Activated T-cell treated with anti-CD3 and anti-CD28 coated beads for 4 hours (primary cell): ENCODE results near the gene KIF26B.

Experiments
- DNase-seq: peaks from one replicate; pipeline ENCODE4 v3.0.0-alpha.2; 2020

KIF26B gene

DNA sequence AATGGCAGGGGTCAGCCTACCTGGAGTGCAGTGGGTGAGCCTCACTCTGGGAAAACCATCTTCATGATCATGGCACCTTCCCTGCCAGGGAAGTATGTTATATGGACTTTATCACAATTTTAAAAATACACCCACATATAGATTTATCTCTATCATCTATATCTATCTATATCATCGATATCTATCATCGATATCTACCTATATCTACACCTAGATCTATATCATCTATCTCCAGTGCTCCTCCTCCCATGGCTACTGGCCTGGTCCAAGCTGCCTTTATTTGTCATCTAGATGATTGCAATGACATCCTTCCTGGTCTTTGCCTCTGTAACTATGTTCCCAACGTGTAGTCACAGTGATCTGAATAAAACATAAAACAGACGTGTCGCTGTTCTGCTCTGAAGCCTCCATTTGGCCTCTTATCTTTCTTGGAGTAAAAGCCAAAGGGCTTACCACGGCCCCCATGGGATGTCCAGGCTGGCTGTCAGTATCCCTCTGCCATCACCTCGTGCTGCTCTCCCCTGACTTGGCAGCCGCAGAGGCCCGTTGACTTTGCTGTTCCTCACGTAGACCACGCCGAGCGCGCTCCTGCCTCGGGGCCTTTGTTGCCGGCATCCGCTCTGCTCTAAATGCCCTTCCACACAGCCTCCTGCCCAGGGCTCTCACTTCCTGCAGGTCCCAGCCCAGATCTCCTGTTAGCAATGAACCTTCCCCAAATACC, 20.6 kb upstream of the KIF26B start:
- DNase-seq: no peak

DNA sequence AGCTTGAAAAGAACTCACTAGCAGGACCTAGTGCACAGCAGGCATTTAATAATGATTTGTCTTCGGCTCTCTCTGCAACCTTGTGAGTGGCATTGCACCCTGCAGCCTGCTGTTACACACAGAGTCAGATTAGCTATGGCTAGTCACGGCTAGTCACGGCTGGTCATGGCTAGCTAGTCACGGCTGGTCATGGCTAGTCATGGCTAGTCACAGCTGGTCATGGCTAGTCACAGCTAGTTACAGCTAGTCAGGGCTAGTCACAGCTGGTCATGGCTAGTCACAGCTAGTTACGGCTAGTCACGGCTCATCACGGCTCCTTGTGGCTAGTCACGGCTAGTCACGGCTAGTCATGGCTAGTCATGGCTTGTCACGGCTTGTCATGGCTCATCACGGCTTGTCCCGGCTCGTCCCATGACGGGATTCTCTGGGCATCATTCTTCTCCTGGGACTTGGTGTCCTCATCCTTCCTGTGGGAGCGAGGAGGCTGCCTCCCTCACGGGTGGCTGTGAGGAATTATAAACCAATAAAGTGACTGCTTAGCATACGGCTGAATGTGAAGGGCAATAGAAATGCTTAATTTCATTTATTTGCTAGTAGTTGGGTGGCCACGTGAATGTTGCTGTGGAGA, 12.5 kb upstream of the KIF26B start:
- no peak for DNase-seq

- no peak for DNase-seq
These were observed 11.8 kb upstream of the KIF26B start for GRCh38 chr1:245142976-245143375.

GRCh38 chr1:245143849-245144248, 10.9 kb upstream of the KIF26B start:
- no peak for DNase-seq

- DNase-seq: no peak
These were observed 6.7 kb upstream of the KIF26B start for GRCh38 chr1:245148069-245148468.

DNA sequence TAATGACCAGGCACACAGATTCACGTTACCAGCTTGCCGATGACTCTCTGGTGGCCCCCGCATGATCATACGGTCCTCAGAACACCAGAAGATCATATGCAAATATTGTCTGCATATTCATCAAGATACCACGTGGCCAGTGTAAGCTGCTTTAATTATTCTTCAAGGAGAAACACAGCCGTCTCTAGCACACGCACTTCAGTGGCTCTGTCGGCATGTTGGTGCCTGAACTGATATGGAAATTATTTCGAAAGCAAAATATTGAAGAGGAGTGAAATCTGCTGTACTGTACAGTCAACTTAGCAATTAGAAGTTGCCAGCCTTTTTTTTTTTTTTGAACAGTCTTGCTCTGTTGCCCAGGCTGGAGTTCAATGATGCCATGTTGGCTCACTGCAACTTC, 5.9 kb upstream of the KIF26B start:
- DNase-seq: no peak

DNA sequence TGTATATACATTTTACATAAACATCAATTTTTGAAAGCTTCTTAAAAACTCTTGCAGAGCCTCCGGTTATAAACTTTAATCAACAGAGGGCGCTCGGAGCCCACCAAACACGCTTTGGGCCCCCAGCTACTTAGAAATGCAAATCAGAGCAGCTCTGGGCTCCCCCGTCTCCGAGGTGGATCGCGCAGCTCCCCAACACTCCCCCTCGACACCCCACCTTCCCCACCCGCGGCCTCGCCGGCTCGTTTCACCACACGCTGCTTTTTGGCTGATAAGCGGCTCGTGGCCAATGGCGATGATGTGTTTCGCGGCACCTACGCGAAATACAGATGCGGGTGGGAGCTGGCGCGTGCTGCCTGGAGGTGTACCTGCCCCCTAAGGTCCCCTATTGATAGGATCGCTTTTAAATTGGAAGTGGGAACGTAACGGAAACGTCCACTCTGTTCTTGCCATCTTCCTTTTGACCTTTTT, 1.7 kb upstream of the KIF26B start:
- DNase-seq: peak; percentile 51

- DNase-seq: no peak
These were observed 995 bp upstream of the KIF26B start for GRCh38 chr1:245153552-245154428.

GRCh38 chr1:245155272-245156040, 671 bp downstream of the KIF26B start:
- no peak for DNase-seq

DNA sequence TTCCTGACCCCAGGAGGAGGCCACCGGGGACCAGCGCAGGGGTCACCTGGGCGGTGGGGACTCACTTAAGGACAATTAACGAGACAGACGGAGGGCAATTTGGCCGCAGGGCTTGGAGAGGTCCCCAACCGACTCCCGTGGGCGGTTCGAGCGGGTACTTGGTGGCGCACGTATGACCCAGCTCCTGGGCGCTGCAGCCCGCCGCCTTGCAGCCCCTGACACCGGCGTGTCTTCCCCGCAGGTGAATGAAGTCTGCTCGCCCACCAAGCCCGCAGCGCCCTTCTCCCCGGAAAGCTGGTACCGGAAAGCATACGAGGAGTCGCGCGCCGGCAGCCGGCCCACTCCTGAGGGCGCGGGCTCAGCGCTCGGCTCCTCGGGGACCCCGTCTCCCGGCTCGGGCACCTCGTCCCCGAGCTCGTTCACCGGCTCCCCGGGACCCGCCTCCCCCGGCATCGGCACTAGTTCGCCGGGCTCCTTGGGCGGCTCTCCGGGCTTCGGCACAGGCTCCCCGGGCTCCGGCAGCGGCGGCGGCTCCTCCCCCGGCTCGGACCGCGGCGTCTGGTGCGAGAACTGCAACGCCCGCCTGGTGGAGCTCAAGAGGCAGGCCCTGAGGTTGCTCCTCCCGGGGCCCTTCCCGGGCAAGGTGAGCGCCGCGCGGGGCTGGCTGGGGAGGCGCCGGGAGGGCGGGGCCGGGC, 1.4 kb downstream of the KIF26B start:
- peak; percentile 55 for DNase-seq

DNA sequence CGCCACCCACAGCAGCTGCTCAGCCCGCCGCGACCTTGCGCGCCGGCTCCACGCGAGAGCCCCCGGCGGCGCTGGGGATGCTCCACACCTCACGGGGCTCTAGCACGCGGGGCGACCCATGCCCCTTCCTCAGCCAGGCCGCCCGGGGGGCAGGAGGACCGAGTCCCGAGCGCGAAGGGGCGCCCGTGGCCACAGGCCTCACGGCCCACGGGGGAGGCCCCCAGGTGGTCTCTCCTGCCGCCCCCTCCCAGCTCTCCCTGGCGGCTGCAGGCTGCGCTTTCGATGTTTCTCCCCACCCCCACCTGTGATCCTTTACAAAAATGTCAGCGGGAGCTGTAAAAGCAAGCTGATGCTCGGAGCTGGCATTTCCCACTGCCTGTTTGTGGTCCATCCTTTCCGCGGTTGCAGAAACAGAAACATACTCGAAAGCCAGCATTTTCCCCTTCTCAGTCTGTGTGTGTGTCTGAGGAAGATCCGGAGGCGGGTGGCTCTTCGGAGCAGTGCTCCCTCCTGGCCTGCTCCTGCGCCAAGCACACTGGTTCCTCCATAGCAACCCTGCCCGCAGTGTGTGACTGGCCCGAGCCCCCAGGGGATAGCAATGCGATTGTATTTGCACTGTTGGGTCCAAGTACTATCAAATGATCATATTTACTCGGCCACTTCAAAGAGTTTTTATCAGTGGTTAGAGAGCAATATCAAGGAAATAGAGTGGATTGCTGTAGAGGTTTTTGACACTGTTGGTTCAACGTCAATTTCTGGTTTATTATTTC, 2.1 kb downstream of the KIF26B start:
- no peak for DNase-seq

GRCh38 chr1:245158913-245159312, 4.1 kb downstream of the KIF26B start:
- no peak for DNase-seq

GRCh38 chr1:245160288-245160687, 5.5 kb downstream of the KIF26B start:
- no peak for DNase-seq

DNA sequence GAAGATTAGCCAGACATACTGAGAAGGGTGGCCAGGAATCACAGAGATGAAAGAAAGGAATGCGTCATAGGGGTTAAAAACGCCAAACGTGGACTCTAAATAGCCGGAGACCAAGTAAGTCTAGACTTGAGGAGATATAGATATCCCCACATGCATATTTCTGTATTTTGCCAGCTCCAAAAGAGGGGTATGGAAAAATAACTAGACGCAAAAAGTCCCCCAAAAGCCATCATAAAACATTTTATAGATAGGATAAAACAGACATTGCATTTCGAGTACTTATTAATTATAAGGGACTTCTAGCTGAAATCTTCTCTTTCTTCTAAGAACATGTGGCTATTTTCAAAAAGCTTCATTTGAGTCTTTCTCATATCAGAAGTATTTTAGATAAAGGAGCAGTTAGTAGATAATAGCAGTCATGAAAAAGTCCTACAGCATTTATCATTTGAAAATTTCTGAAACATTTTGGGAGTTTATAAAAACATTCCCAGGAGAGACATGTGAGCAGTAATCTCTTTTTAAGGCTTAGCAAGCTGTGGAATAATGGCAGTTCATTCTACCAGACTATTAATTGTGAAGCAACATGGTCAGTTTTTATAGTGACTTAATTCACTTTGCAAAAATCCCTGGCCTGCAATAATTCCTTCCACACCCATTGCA, 6.1 kb downstream of the KIF26B start:
- DNase-seq: no peak

DNA sequence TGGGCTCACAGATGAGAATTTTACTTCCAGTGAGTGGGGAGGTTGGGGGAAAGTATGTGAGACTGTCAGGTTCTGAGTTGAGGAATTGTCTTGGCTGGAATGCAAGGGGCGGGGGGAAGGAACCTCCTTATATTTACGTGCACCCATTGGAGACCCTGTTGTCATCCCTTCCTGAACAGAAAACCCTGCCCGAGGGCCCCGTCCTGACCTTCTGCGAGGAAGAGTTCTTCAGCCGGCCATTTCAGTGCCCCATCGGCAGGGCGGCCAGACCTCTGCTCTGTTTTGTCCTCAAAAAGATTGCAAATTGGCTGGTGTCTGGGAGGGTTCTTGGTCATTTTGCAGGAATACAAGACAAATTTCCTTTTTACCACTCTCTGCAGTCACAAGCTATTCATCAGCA, 7.1 kb downstream of the KIF26B start:
- DNase-seq: no peak

DNA sequence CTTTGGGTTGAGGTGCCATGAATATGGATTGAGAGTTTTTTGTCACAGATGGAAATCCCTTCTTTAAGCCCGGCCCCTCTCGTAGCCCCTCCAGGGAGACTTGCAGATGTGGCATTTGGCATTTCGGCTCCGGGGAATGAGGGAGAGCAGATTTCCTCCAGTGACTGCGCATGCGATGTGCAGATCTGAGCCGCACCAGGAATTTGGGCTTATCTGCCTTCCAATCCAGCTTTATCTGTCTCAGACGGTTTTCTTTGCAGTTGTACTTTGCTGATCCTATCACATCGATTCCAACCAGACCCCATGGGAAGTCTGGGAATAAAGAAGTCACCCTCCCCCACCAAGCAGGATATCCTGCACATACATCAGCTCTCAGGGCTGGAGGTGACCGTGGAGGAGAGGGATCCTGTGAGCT, 11.7 kb downstream of the KIF26B start:
- no peak for DNase-seq

- DNase-seq: no peak
These were observed 13.3 kb downstream of the KIF26B start for GRCh38 chr1:245168086-245168485.

DNA sequence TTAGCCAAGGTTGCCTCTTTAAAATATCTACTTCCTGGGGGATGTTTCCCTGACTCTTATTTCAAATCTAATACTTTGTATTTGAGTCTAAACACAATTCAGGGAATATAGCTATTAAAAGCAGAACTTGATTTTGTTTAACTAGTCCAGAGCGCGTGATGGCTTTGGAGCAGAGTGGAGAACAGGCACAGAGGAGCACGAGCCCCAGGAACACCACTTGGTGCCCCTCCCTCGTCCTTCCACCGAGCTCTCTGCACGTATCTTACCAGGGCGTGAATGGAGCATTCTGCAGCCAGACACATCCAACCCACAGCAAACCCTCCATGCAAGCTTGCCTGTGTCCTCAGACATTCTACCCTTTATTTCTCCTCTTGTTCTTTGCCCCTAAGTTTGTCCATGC, 14.1 kb downstream of the KIF26B start:
- no peak for DNase-seq

- no peak for DNase-seq
These were observed 14.6 kb downstream of the KIF26B start for GRCh38 chr1:245169376-245169775.

DNA sequence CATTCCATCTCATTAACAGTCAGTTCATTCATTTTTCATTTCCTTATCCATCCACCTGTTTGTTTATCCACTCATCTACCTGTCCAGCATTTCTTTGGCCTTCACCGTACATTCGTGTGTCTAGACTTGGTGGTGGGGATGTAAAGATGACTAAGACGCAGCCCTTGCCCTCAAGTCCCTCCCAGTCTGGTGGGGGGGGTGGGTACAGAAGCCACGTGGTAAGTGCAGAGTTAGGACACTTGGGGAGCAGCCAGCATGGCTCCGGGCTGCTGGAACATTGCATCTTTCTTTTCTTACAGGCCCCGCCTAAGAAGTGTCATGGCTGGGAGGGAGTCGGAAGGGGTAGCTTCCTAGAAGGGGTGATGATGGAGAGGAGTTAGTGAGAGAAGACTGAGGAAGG, 17.2 kb downstream of the KIF26B start:
- no peak for DNase-seq

DNA sequence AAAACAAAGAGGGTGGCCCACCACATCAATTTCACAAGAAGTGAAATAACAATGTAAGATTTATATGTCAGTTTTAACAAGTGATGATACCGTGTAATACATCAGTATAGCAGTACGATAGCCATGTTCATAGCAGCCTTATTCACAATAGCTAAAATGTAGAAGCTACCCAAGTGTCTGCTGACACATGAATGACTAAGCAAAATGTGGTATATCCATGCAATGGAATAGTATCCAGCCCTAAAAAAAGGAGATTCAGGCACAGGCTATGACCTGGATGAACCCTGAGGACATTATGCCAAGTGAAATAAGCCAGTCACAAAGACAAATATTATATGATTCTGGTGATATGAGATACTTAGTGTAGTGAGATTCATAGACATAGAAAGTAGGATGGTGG, 18.0 kb downstream of the KIF26B start:
- no peak for DNase-seq
